Astrocyte (in vitro differentiated cells and primary cell): ENCODE measurements around the gene ME1.

ENCODE experiments used
- CTCF ChIP-seq: IDR thresholded peaks from 2 replicates; pipeline ENCODE4 v1.5.1; 2011; ENCODE audit warnings: low read depth, mild to moderate bottlenecking, inconsistent platforms, low read length, moderate library complexity; ENCODE audit not compliant: insufficient read depth
- EZH2 ChIP-seq: IDR thresholded peaks from 2 replicates; pipeline ENCODE4 v1.6.1; 2012; ENCODE audit warnings: mild to moderate bottlenecking, low read length, inconsistent platforms; ENCODE audit not compliant: insufficient read depth

- TF ChIP-seq CTCF, result no peak
- no peak for TF ChIP-seq EZH2
Measured at GRCh38 chr6:83341765-83342164, 89.1 kb downstream of the ME1 start.
